CD14-positive monocyte (primary cell): ENCODE measurements around the gene SH3RF3. TPM values are rescaled to one million over a fixed set of nuclear protein-coding genes. Genes with fewer than 3 reads are reported as not detected.

Experiments
- DNase-seq, 3 donors: peaks; one replicate each; pipeline ENCODE4 v3.0.0-alpha.2; 2011 to 2022
- H2AFZ ChIP-seq: 2 replicates; pipeline ENCODE4 v1.6.0; 2012; ENCODE audit warnings: mild to moderate bottlenecking, low read depth, low read length, inconsistent platforms; ENCODE audit not compliant: insufficient read depth, poor library complexity, severe bottlenecking
- H3K27ac ChIP-seq, 2 donors: 1 replicate in 1 of 2; 2 replicates in 1 of 2; pipeline ENCODE4 v1.5.1; 2012 to 2013; ENCODE audit warnings: low read length in 2 of 2, control low read depth in 1 of 2, inconsistent platforms in 1 of 2, low read depth in 1 of 2, mild to moderate bottlenecking in 1 of 2
- H3K27me3 ChIP-seq, 2 donors: one replicate each; pipeline versions ENCODE4 v1.6.0 to v1.6.1; 2011 to 2013; ENCODE audit warnings: low read length in 2 of 2; ENCODE audit not compliant: control insufficient read depth in 2 of 2, insufficient read depth in 2 of 2
- H3K36me3 ChIP-seq, 2 donors: replicated peaks in 1 of 2; 1 replicate in 1 of 2; 2 replicates in 1 of 2; pipeline versions ENCODE4 v1.5.1 to v1.6.1; 2012 to 2013; ENCODE audit warnings: low read length in 2 of 2, control low read depth in 1 of 2, inconsistent platforms in 1 of 2, mild to moderate bottlenecking in 1 of 2; ENCODE audit not compliant: insufficient read depth in 2 of 2, control insufficient read depth in 1 of 2
- H3K4me1 ChIP-seq, 2 donors: 1 replicate in 1 of 2; 2 replicates in 1 of 2; pipeline versions ENCODE4 v1.5.1 to v1.6.1; 2012 to 2013; ENCODE audit warnings: low read length in 2 of 2, control low read depth in 1 of 2, inconsistent platforms in 1 of 2, mild to moderate bottlenecking in 1 of 2, moderate library complexity in 1 of 2; ENCODE audit not compliant: insufficient read depth in 2 of 2, control insufficient read depth in 1 of 2
- H3K4me2 ChIP-seq: replicated peaks from 2 replicates; pipeline ENCODE3; 2012; ENCODE audit warnings: low read length, moderate library complexity, mild to moderate bottlenecking; ENCODE audit not compliant: poor library complexity, severe bottlenecking; ENCODE audit errors: extremely low read depth
- H3K4me3 ChIP-seq, 3 experiments: fragments of 200-600 bp in 1 of 3; sonication (generic) in 1 of 3; replicated peaks in 1 of 3; 1 replicate in 2 of 3; 2 replicates in 1 of 3; pipeline ENCODE4 v1.5.1; 2011 to 2013; ENCODE audit warnings: low read length in 3 of 3, mild to moderate bottlenecking in 3 of 3, control low read depth in 2 of 3, low read depth in 2 of 3, inconsistent platforms in 1 of 3, moderate library complexity in 1 of 3
- H3K79me2 ChIP-seq: 2 replicates; pipeline ENCODE4 v1.6.0; 2012; ENCODE audit warnings: mild to moderate bottlenecking, control low read depth, inconsistent platforms, low read length, moderate library complexity; ENCODE audit not compliant: insufficient read depth
- H3K9ac ChIP-seq: 2 replicates; pipeline ENCODE4 v1.6.0; 2017; ENCODE audit warnings: low read length, mild to moderate bottlenecking; ENCODE audit not compliant: insufficient read depth, poor library complexity, severe bottlenecking
- H3K9me3 ChIP-seq, 2 donors: replicated peaks in 1 of 2; 1 replicate in 1 of 2; 2 replicates in 1 of 2; pipeline versions ENCODE4 v1.5.1 to v1.6.1; 2012 to 2013; ENCODE audit warnings: low read length in 2 of 2, control low read depth in 1 of 2; ENCODE audit not compliant: control insufficient read depth in 1 of 2, insufficient read depth in 1 of 2
- H4K20me1 ChIP-seq: 2 replicates; pipeline ENCODE4 v1.6.0; 2012; ENCODE audit warnings: mild to moderate bottlenecking, low read length, control low read depth, moderate library complexity; ENCODE audit not compliant: insufficient read depth
- H3K27ac Mint-ChIP-seq, 7 donors: one replicate each; pipeline ENCODE4 v1.8.0; 2020; ENCODE audit warnings: mild to moderate bottlenecking in 7 of 7, mixed read lengths in 7 of 7, moderate library complexity in 6 of 7, inconsistent platforms in 2 of 7
- H3K27me3 Mint-ChIP-seq, 3 donors: one replicate each; pipeline ENCODE4 v1.8.0; 2021 to 2022; ENCODE audit warnings: low read depth in 3 of 3, mild to moderate bottlenecking in 3 of 3, mixed read lengths in 3 of 3, moderate library complexity in 3 of 3, inconsistent platforms in 1 of 3
- H3K36me3 Mint-ChIP-seq, 2 donors: one replicate each; pipeline ENCODE4 v1.8.0; 2020; ENCODE audit warnings: mixed read lengths in 2 of 2, inconsistent platforms in 1 of 2, mild to moderate bottlenecking in 1 of 2
- H3K4me1 Mint-ChIP-seq: one replicate; pipeline ENCODE4 v1.8.0; 2020; ENCODE audit warnings: mild to moderate bottlenecking, mixed read lengths
- H3K4me3 Mint-ChIP-seq, 2 donors: one replicate each; pipeline ENCODE4 v1.8.0; 2020; ENCODE audit warnings: mild to moderate bottlenecking in 2 of 2, mixed read lengths in 2 of 2, moderate library complexity in 1 of 2
- H3K9me3 Mint-ChIP-seq, 7 donors: one replicate each; pipeline ENCODE4 v1.8.0; 2020 to 2022; ENCODE audit warnings: mixed read lengths in 7 of 7, mild to moderate bottlenecking in 6 of 7, moderate library complexity in 6 of 7, inconsistent platforms in 2 of 7
- WGBS: methylation state at CpG from one replicate; pipeline ENCODE4 v1.1.5; 2013; ENCODE audit warnings: missing lambda C conversion rate; ENCODE audit not compliant: insufficient coverage; 5-methylcytosine and 5-hydroxymethylcytosine counted together
- intact Hi-C, 2 donors: fragments of 100-400 bp; cut with micrococcal nuclease; formaldehyde crosslinking; loops; one replicate each; pipeline versions ENCODE4 v1.15.0 to v1.15.1; 2023
- polyA plus RNA-seq, 3 donors: library from polyadenylated mRNA; depleted of rRNA in 1 of 3; unstranded in 2 of 3; stranded (reverse) in 1 of 3; fragments of 300-500 nt in 2 of 3; fragments of >200 nt in 1 of 3; fragmentation: Illumina TruSeq in 2 of 3; gene quantifications; 1 replicate in 2 of 3; 2 replicates in 1 of 3; pipeline ENCODE4 v1.2.3, GENCODE V29; 2012 to 2021
- TF ChIP-seq, protein P1 (sequence below): fragments of 200-600 bp; IDR thresholded peaks from one replicate; pipeline ENCODE4 v1.8.0; 2022; ENCODE audit warnings: antibody characterized with exemption, mild to moderate bottlenecking

The SH3RF3 gene
- polyA plus RNA-seq, 3 donors, result 0.25 to 0.75 (median 0.34) TPM

DNA sequence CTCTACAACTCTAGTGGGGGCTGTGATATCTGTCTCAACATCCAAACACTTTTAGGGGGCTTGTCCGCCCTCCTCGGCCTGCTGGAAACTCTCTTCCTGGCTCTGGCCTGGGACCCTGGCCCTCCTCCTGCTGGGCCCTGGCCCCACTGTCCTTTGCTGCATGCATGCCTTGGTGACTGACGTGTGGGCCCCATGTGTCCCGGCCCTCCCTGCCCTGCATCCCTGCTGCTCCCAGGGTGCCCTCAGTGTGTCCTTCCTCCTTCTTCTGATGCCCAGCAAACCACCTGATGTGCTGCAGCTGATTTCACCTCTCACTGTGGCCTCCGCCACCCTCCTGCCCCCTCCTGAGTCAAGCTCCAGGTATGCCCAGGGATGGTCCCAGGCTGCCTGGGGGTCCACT, 383.1 kb downstream of the SH3RF3 start:
- H3K27ac ChIP-seq, result no peak overlapping the region
- peaks cover 0 to 1% (median 0%) of the 10 kb centered on the region in 7 donors for H3K9me3 Mint-ChIP-seq
- H3K4me1 Mint-ChIP-seq, result peaks cover 2% of the 10 kb centered on the region
- 70% methylated on average over 5 of the region's 5 CpGs for WGBS
- H3K4me3 Mint-ChIP-seq, result no peak overlapping the region
- H3K27ac Mint-ChIP-seq, result no peak overlapping the region
- intact Hi-C loops, result loop anchor here in 1 of 2 donors (5.0 kb wide), 1 partner anchor 655 kb away; no protein-coding TSS in a partner anchor
- H3K36me3 Mint-ChIP-seq, result no peaks in the 10 kb centered on the region
- DNase-seq, result no peak
- TF ChIP-seq, protein P1, sequence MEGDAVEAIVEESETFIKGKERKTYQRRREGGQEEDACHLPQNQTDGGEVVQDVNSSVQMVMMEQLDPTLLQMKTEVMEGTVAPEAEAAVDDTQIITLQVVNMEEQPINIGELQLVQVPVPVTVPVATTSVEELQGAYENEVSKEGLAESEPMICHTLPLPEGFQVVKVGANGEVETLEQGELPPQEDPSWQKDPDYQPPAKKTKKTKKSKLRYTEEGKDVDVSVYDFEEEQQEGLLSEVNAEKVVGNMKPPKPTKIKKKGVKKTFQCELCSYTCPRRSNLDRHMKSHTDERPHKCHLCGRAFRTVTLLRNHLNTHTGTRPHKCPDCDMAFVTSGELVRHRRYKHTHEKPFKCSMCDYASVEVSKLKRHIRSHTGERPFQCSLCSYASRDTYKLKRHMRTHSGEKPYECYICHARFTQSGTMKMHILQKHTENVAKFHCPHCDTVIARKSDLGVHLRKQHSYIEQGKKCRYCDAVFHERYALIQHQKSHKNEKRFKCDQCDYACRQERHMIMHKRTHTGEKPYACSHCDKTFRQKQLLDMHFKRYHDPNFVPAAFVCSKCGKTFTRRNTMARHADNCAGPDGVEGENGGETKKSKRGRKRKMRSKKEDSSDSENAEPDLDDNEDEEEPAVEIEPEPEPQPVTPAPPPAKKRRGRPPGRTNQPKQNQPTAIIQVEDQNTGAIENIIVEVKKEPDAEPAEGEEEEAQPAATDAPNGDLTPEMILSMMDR, result no peak
- H4K20me1 ChIP-seq, result no peaks in the 10 kb centered on the region
- H3K4me1 ChIP-seq, result no peaks in the 10 kb centered on the region
- no peaks in the 10 kb centered on the region for H3K79me2 ChIP-seq
- H3K4me3 ChIP-seq, result no peak overlapping the region
- H3K27me3 ChIP-seq, result no peaks in the 10 kb centered on the region
- no peak overlapping the region for H2AFZ ChIP-seq
- no peak overlapping the region for H3K4me2 ChIP-seq
- no peaks in the 10 kb centered on the region for H3K9me3 ChIP-seq
- peaks cover 1 to 4% (median 1%) of the 10 kb centered on the region in 3 donors for H3K27me3 Mint-ChIP-seq
- H3K36me3 ChIP-seq, result no peaks in the 10 kb centered on the region
- H3K9ac ChIP-seq, result no peak overlapping the region

DNA sequence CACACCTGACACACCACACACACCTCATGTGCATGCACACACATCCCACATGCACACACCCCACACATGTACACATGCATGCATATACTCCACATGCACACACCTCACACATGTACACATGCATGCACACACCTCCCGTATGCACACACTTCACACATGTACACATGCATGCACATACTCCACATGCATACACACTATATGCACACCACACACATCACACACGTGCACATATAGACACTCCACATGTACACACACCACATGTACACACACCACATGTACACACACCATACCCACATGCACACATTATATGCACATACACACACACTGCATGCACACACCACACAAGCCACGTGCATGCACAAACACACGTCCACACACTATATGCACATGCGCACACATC, 384.2 kb downstream of the SH3RF3 start:
- Mint-ChIP-seq H3K36me3 (no peaks in the 10 kb centered on the region), H3K4me1 (peaks cover 2% of the 10 kb centered on the region), H3K9me3 (no peaks in the 10 kb centered on the region), H3K4me3 (no peak overlapping the region), H3K27ac (no peak overlapping the region), H3K27me3 (peaks cover 0 to 4% (median 1%) of the 10 kb centered on the region in 3 donors)
- H3K27ac ChIP-seq, result no peak overlapping the region
- no peak overlapping the region for H3K9ac ChIP-seq
- no peaks in the 10 kb centered on the region for H3K9me3 ChIP-seq
- H3K36me3 ChIP-seq, result no peaks in the 10 kb centered on the region
- TF ChIP-seq, protein P1, result no peak
- no peaks in the 10 kb centered on the region for H4K20me1 ChIP-seq
- no peaks in the 10 kb centered on the region for H3K27me3 ChIP-seq
- no peak overlapping the region for H2AFZ ChIP-seq
- intact Hi-C loops, result loop anchor here in 1 of 2 donors (5.0 kb wide), 1 partner anchor 656 kb away; no protein-coding TSS in a partner anchor
- no peaks in the 10 kb centered on the region for H3K79me2 ChIP-seq
- 83% methylated on average over 2 of the region's 5 CpGs for WGBS
- no peak overlapping the region for H3K4me2 ChIP-seq
- no peaks in the 10 kb centered on the region for H3K4me1 ChIP-seq
- DNase-seq, result no peak
- no peak overlapping the region for H3K4me3 ChIP-seq
